ENCODE data around the gene RALGAPA1.

RALGAPA1 gene

DNA sequence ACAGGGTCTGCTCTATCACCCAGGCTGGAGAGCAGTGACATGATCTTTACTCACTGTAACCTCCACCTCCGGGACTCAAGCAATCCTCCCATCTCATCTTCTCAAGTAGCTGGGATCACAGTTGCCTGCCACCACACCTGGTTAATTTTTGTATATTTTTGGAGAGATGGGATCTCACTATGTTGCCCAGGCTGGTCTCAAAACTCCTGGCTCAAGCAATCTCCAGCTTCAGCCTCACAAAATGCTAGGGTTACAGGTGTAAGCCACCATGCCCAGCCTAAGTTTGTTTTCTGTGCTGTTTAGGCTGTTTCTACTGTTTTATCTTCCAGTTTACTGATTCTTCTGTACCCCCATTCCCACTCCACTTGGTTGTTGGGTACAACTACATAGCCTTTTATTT is 208.8 kb downstream of the RALGAPA1 start:
- no peak for TF ChIP-seq POLR2AphosphoS5 (IDR thresholded peaks at IDR 0.05; ENCODE audit: low read depth, low read length)
- TF ChIP-seq TAF1 (IDR thresholded peaks at IDR 0.05; ENCODE audit: borderline replicate concordance, insufficient read depth, low read length) = no peak
- TF ChIP-seq FOXP2 (optimal IDR thresholded peaks at IDR 0.05; ENCODE audit: borderline replicate concordance, extremely low read depth, extremely low read length, insufficient read depth) = no peak
- no peak for TF ChIP-seq SIN3A (IDR thresholded peaks at IDR 0.05; ENCODE audit: borderline replicate concordance, insufficient read depth, low read length)
- TF ChIP-seq, protein P1, sequence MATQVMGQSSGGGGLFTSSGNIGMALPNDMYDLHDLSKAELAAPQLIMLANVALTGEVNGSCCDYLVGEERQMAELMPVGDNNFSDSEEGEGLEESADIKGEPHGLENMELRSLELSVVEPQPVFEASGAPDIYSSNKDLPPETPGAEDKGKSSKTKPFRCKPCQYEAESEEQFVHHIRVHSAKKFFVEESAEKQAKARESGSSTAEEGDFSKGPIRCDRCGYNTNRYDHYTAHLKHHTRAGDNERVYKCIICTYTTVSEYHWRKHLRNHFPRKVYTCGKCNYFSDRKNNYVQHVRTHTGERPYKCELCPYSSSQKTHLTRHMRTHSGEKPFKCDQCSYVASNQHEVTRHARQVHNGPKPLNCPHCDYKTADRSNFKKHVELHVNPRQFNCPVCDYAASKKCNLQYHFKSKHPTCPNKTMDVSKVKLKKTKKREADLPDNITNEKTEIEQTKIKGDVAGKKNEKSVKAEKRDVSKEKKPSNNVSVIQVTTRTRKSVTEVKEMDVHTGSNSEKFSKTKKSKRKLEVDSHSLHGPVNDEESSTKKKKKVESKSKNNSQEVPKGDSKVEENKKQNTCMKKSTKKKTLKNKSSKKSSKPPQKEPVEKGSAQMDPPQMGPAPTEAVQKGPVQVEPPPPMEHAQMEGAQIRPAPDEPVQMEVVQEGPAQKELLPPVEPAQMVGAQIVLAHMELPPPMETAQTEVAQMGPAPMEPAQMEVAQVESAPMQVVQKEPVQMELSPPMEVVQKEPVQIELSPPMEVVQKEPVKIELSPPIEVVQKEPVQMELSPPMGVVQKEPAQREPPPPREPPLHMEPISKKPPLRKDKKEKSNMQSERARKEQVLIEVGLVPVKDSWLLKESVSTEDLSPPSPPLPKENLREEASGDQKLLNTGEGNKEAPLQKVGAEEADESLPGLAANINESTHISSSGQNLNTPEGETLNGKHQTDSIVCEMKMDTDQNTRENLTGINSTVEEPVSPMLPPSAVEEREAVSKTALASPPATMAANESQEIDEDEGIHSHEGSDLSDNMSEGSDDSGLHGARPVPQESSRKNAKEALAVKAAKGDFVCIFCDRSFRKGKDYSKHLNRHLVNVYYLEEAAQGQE (IDR thresholded peaks at IDR 0.05; ENCODE audit: insufficient read depth in 1 of 2, low read depth in 2 of 2, low read length in 2 of 2) = no peak

DNA sequence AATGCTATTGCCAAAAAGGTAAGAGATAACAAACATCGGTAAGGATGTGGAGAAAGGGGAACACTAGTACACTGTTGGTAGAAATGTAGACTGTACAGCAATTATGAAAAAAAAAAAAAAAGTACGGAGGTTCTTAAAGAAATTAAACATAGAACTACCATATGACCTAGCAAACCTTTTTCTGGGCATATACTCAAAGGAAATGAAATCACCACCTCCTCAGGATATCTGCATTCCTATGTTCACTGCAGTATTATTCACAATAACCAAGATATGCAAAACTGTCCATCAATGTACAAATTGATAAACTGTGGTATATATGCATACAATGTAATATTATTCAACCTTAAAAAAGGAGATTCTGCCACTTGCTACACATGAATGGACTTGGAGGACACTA is 214.5 kb downstream of the RALGAPA1 start:
- TF ChIP-seq TAF1 (IDR thresholded peaks at IDR 0.05; ENCODE audit: borderline replicate concordance, insufficient read depth, low read length) (no peak), FOXP2 (optimal IDR thresholded peaks at IDR 0.05; ENCODE audit: borderline replicate concordance, extremely low read depth, extremely low read length, insufficient read depth) (no peak)

DNA sequence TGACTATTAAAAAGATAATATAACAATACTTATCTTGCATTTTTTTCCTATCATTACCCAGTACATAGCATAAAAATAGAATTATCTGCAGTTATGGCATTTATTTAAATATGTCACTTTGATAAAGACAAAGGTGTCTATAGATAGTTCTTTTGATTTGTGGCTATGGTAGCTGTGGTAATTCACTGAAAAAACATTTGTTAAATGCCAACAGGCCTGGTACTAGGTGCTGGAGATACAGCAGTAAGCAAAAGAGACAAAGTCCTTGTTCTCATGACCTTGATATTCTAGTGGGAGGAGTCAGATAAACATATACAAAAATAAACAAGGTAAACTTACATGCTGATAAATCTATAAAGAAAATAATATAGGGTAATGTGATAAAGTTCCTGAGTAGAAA is 230.5 kb downstream of the RALGAPA1 start:
- no peak for TF ChIP-seq POLR2AphosphoS5 (IDR thresholded peaks at IDR 0.05; ENCODE audit: low read depth, low read length)
- TF ChIP-seq, protein P1 (IDR thresholded peaks at IDR 0.05; ENCODE audit: insufficient read depth in 1 of 2, low read depth in 2 of 2, low read length in 2 of 2) = no peak
- no peak for TF ChIP-seq TAF1 (IDR thresholded peaks at IDR 0.05; ENCODE audit: borderline replicate concordance, insufficient read depth, low read length)
- no peak for TF ChIP-seq SIN3A (IDR thresholded peaks at IDR 0.05; ENCODE audit: borderline replicate concordance, insufficient read depth, low read length)
- no peak for TF ChIP-seq FOXP2 (optimal IDR thresholded peaks at IDR 0.05; ENCODE audit: borderline replicate concordance, extremely low read depth, extremely low read length, insufficient read depth)

DNA sequence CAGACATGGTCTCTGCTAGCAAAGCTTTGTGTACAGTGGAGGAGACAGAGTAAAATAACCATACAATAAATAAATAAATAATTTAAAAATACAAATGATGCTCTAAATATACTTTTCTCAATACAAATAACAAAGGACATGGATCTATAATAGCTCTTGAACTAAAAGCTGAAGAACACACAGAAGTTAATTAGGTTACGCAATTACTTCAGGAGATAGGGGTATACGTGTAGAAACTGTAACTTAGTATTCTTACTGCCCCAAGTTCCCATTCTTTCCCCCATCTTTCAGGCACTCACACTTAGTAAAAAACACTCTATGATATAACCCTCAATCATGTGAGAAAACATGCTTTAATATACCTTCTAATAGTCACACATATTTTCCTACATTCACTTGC is 231.0 kb downstream of the RALGAPA1 start:
- no peak for TF ChIP-seq FOXP2 (optimal IDR thresholded peaks at IDR 0.05; ENCODE audit: borderline replicate concordance, extremely low read depth, extremely low read length, insufficient read depth)
- TF ChIP-seq, protein P1 (IDR thresholded peaks at IDR 0.05; ENCODE audit: insufficient read depth in 1 of 2, low read depth in 2 of 2, low read length in 2 of 2) = no peak
- no peak for TF ChIP-seq SIN3A (IDR thresholded peaks at IDR 0.05; ENCODE audit: borderline replicate concordance, insufficient read depth, low read length)
- TF ChIP-seq TAF1 (IDR thresholded peaks at IDR 0.05; ENCODE audit: borderline replicate concordance, insufficient read depth, low read length) = no peak
- TF ChIP-seq POLR2AphosphoS5 (IDR thresholded peaks at IDR 0.05; ENCODE audit: low read depth, low read length) = no peak

DNA sequence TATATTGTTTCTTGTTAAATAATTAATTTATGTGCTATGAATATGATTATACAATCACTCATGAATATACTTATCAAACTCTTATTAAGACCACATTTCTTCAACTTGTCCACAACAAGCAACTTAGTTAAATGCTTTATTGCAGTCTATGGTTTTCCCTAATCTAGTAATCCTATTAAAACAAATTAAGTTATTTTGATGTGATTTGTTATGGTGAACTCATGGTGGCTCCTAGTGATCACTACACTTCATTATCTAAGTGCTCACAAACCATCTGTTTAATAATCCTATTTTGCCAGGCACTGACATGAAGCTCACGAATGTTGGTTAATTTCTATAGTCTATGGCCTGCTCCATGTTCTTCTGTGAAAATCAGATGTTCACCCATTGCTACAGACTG is 232.2 kb downstream of the RALGAPA1 start:
- TF ChIP-seq, protein P1 (IDR thresholded peaks at IDR 0.05; ENCODE audit: insufficient read depth in 1 of 2, low read depth in 2 of 2, low read length in 2 of 2) = no peak
- TF ChIP-seq SIN3A (IDR thresholded peaks at IDR 0.05; ENCODE audit: borderline replicate concordance, insufficient read depth, low read length) = no peak
- no peak for TF ChIP-seq FOXP2 (optimal IDR thresholded peaks at IDR 0.05; ENCODE audit: borderline replicate concordance, extremely low read depth, extremely low read length, insufficient read depth)

All from PFSK-1 (cell line).